T-cell (primary cell): ENCODE data around the gene FMN1. TPM values are rescaled to one million over a fixed set of nuclear protein-coding genes. Genes with fewer than 3 reads are reported as not detected.

Experiments used
- ATAC-seq, 4 experiments: fragments of 200-7000 bp in 3 of 4; fragments of 150-1000 bp in 1 of 4; cut with Tn5 transposase; replicated peaks in 1 of 4; 1 replicate in 3 of 4; 2 replicates in 1 of 4; pipeline ENCODE4 v1.10.0; 2021; ENCODE audit warnings: moderate library complexity in 3 of 4, mild to moderate bottlenecking in 2 of 4, moderate number of reproducible peaks in 1 of 4
- CTCF ChIA-PET, 2 donors: fragments of 300-600 bp; sonication (Branson Sonifier 250); formaldehyde crosslinking; loops; one replicate each; lab custom pipeline; 2022; ENCODE audit warnings: antibody characterized with exemption in 2 of 2; lab: Charles Lee
- POLR2A ChIA-PET, 2 donors: fragments of 300-600 bp; sonication (Branson Sonifier 250); formaldehyde crosslinking; loops; one replicate each; lab custom pipeline; 2022; ENCODE audit warnings: antibody characterized with exemption in 2 of 2; lab: Charles Lee
- DNase-seq, 35 experiments: peaks; one replicate each; pipeline versions ENCODE4 v3.0.0 to v3.0.0-alpha.2; 2013 to 2023
- H3K27ac ChIP-seq: one replicate; pipeline ENCODE4 v1.5.1; 2013; ENCODE audit warnings: low read length
- H3K27me3 ChIP-seq, 2 experiments: replicated peaks in 1 of 2; 1 replicate in 1 of 2; 2 replicates in 1 of 2; pipeline versions ENCODE4 v1.6.1 to v1.7.0; 2013; ENCODE audit warnings: low read length in 1 of 2, mixed read lengths in 1 of 2; ENCODE audit not compliant: control insufficient read depth in 2 of 2, insufficient read depth in 2 of 2; ENCODE audit errors: extremely low read depth in 1 of 2
- H3K36me3 ChIP-seq, 2 donors: 1 replicate in 1 of 2; 2 replicates in 1 of 2; pipeline versions ENCODE4 v1.6.1 to v1.7.0; 2013; ENCODE audit warnings: low read length in 1 of 2; ENCODE audit not compliant: control insufficient read depth in 2 of 2, insufficient read depth in 1 of 2; ENCODE audit errors: extremely low read depth in 1 of 2
- H3K4me1 ChIP-seq, 2 experiments: 1 replicate in 1 of 2; 2 replicates in 1 of 2; pipeline versions ENCODE4 v1.6.1 to v1.7.0; 2013; ENCODE audit warnings: low read length in 2 of 2, mixed read lengths in 1 of 2; ENCODE audit not compliant: insufficient read depth in 2 of 2, control insufficient read depth in 1 of 2; ENCODE audit errors: extremely low read depth in 1 of 2
- H3K4me3 ChIP-seq, 2 donors: 1 replicate in 1 of 2; 2 replicates in 1 of 2; pipeline versions ENCODE4 v1.5.1 to v1.7.0; 2013; ENCODE audit warnings: mild to moderate bottlenecking in 2 of 2, low read length in 1 of 2, moderate library complexity in 1 of 2; ENCODE audit not compliant: control insufficient read depth in 1 of 2; ENCODE audit errors: extremely low read depth in 1 of 2
- H3K9me3 ChIP-seq: 2 replicates; pipeline ENCODE4 v1.7.0; 2013
- H3K27ac Mint-ChIP-seq, 2 donors: one replicate each; pipeline ENCODE4 v1.8.0; 2020 to 2021; ENCODE audit warnings: mild to moderate bottlenecking in 2 of 2, mixed read lengths in 2 of 2
- H3K27me3 Mint-ChIP-seq, 2 donors: one replicate each; pipeline ENCODE4 v1.8.0; 2021 to 2022; ENCODE audit warnings: mixed read lengths in 2 of 2
- H3K36me3 Mint-ChIP-seq: one replicate; pipeline ENCODE4 v1.8.0; 2021; ENCODE audit warnings: mixed read lengths
- H3K4me1 Mint-ChIP-seq, 3 donors: one replicate each; pipeline ENCODE4 v1.8.0; 2020 to 2022; ENCODE audit warnings: mixed read lengths in 3 of 3, mild to moderate bottlenecking in 1 of 3
- H3K4me3 Mint-ChIP-seq, 3 donors: one replicate each; pipeline ENCODE4 v1.8.0; 2020 to 2022; ENCODE audit warnings: mild to moderate bottlenecking in 3 of 3, mixed read lengths in 3 of 3, moderate library complexity in 3 of 3
- H3K9me3 Mint-ChIP-seq, 3 donors: one replicate each; pipeline ENCODE4 v1.8.0; 2020 to 2022; ENCODE audit warnings: mixed read lengths in 3 of 3
- WGBS: methylation state at CpG from one replicate; pipeline ENCODE4 v1.1.5; 2013; ENCODE audit warnings: missing lambda C conversion rate; ENCODE audit not compliant: insufficient coverage; 5-methylcytosine and 5-hydroxymethylcytosine counted together
- total RNA-seq, 35 experiments: library from RNA in 6 of 35; stranded (reverse) in 6 of 35; fragments of 120-200 nt in 1 of 35; gene quantifications; one replicate each; pipeline versions ENCODE4 v1.2.1 to v1.2.4 and lab custom pipeline; 2013 to 2026

The FMN1 gene
- total RNA-seq, 5 donors from 2014 or later (not counting 1 experiment from before 2014, with no cell fraction given): 0.20 to 22.4 (median 14.9) TPM

DNA sequence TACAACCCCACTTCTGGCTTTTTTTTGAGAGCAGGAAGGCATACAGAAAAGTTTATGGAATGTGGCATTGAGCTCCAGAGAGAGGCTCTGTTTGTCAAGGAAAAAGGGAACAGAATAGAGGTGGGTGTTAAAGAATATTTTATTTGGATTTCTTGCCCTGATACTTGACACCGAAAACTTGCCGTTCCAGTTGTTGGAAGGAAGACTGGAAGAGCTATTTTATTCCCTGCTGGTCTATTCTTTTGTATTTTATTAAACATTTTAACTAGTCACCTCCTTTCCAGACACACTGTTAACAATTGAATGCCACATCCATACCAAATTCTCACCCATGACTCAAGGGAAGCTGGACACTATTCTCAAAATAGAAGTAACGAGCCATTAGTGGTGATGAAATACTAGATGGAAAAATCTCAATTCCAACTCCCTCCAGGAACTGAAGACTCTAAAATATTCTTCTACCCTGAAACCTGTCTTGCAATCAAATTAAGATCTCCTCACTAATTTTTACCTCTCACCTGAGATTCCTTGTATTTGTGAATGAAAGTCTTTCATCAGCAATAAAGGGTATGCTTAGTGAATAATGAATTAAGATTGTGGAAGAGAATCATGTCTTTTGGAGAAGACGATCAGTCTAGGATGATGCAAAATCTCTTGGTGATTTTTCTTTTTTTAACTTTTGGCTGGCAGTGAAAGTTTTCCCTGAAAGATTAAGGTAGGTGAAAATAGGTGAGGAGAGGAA, 448.2 kb downstream of the FMN1 start:
- ChIA-PET POLR2A (no interaction called here), CTCF (no interaction called here)
- no peak overlapping the region for H3K27ac ChIP-seq
- WGBS: 86% methylated on average over 1 of the region's 4 CpGs
- no peak for ATAC-seq
- no peaks in the 10 kb centered on the region for H3K27me3 ChIP-seq
- DNase-seq: no peak
- no peak overlapping the region for H3K4me3 Mint-ChIP-seq
- H3K4me1 ChIP-seq: no peaks in the 10 kb centered on the region
- H3K27ac Mint-ChIP-seq: no peak overlapping the region
- H3K9me3 Mint-ChIP-seq: no peaks in the 10 kb centered on the region
- H3K36me3 ChIP-seq: no peaks in the 10 kb centered on the region
- H3K27me3 Mint-ChIP-seq: peaks cover 3 to 18% of the 10 kb centered on the region in 2 donors
- no peaks in the 10 kb centered on the region for H3K36me3 Mint-ChIP-seq
- H3K4me1 Mint-ChIP-seq: no peaks in the 10 kb centered on the region
- H3K9me3 ChIP-seq: no peaks in the 10 kb centered on the region
- no peak overlapping the region for H3K4me3 ChIP-seq

DNA sequence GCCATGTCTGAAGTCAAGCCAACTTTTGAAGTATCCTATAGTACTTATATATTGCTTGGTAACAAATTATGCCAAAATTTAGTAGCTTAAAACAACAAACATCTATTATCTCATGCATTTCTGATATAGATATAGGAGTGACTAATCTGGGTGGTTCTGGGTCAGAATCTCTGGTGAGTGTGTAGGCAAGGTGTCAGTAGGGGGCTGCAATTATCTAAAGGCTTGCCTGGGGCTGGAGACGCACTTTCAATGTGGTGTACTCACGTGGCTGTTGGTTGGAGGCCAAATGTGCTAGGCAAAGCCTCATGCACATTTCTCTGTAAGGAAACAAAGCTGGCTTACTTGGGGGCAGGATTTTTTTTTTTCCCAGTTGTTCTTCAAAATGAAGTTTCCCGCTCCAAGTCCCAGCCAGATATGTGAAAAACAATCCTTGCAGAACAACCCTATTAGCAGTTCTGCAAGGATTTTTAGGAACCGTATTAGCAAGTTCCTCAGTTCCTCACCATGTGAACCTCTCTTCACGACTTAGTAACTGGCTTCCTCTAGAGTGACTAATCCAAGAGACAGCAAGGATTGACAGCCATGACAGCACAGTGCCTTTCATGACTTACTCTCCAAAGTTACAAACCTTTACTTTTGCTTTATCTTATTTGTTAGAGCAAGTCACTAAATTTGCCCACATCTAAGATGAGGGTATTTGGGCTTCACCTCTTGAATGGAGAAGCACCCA, 450.9 kb downstream of the FMN1 start:
- peaks cover 4 to 12% (median 6%) of the 10 kb centered on the region in 3 donors for H3K9me3 Mint-ChIP-seq
- no peaks in the 10 kb centered on the region for H3K9me3 ChIP-seq
- 52% methylated on average over 4 of the region's 5 CpGs for WGBS
- ATAC-seq (no peak), DNase-seq (no peak)
- ChIA-PET CTCF (no interaction called here), POLR2A (no interaction called here)
- H3K36me3 ChIP-seq: no peaks in the 10 kb centered on the region
- H3K27ac Mint-ChIP-seq: no peak overlapping the region
- no peaks in the 10 kb centered on the region for H3K4me1 ChIP-seq
- H3K27ac ChIP-seq: no peak overlapping the region
- no peak overlapping the region for H3K4me3 Mint-ChIP-seq
- no peaks in the 10 kb centered on the region for H3K4me1 Mint-ChIP-seq
- H3K36me3 Mint-ChIP-seq: no peaks in the 10 kb centered on the region
- H3K27me3 Mint-ChIP-seq: peaks cover 3 to 23% of the 10 kb centered on the region in 2 donors
- H3K27me3 ChIP-seq: no peaks in the 10 kb centered on the region
- no peak overlapping the region for H3K4me3 ChIP-seq

DNA sequence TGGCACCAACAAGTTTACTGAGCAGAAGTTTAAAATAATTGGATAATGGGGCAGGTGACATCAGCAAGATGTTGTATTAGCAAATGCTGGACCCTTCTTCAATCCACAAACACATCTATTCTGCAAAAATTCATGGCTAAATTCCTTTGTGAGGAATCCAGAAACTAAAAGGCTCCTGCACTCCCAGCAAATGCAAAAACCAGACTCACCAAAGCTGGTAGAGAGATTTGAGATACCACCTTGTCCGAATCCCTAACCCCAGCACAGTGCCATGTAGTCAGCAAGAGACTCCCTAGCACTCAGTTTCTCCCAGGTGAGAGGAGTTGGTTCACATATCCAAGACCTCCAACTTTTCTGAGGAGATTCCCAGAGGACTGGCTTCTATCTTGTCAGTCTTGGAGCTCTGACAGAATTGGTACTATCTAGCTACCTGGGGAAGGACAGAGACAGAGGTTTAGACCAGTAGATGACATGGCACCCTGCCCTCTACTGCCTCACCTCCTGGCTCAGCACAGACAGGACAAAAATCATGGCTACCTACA, 454.9 kb downstream of the FMN1 start:
- Histone ChIP-seq H3K36me3 (no peaks in the 10 kb centered on the region), H3K27me3 (no peaks in the 10 kb centered on the region), H3K4me1 (no peaks in the 10 kb centered on the region), H3K4me3 (no peak overlapping the region), H3K27ac (no peak overlapping the region), H3K9me3 (no peaks in the 10 kb centered on the region)
- DNase-seq: no peak
- WGBS: no CpG with 5 or more reads among the region's 1 CpG
- peaks cover 19 to 42% of the 10 kb centered on the region in 2 donors for H3K27me3 Mint-ChIP-seq
- CTCF ChIA-PET: no interaction called here
- no peak overlapping the region for H3K4me3 Mint-ChIP-seq
- H3K36me3 Mint-ChIP-seq: no peaks in the 10 kb centered on the region
- no peaks in the 10 kb centered on the region for H3K4me1 Mint-ChIP-seq
- ATAC-seq: no peak
- no peak overlapping the region for H3K27ac Mint-ChIP-seq
- POLR2A ChIA-PET: no interaction called here
- peaks cover 4 to 12% (median 6%) of the 10 kb centered on the region in 3 donors for H3K9me3 Mint-ChIP-seq

DNA sequence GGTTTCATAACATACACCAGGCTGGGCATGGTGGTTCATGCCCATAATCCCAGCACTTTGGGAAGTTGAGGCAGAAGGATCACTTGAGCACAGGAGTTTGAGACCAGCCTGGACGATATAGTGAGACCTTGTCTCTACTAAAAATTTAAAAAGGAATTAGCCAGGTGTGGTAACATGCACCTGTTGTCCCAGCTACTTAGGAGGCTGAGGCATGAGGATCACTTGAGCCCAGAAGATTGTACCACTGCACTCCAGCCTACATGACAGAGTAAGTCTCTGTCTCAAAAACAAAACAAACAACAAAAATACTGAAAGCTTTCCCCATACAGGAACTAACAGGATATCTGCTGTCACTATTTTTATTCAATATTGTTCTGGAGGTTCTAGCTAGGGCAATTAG, 455.8 kb downstream of the FMN1 start:
- no peaks in the 10 kb centered on the region for H3K4me1 Mint-ChIP-seq

DNA sequence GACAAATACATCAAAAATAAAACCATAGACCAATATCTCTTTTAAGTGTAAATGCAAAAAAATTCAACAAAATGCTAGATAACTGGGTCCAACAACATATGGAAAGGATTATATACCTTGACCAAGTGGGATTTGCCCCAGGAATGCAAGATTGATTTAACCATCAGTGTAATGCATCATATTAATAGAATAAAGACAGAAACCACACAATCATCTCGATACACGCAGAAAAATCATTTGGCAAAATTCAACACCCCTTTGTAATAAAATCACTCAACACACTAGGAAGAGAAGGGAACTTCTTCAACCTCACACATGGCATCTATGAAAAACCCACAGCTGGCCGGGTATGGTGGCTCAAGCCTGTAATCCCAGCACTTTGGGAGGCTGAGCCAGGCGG, 457.2 kb downstream of the FMN1 start:
- POLR2A ChIA-PET: no interaction called here
- H3K4me3 ChIP-seq: no peak overlapping the region
- H3K4me3 Mint-ChIP-seq: no peak overlapping the region
- H3K4me1 Mint-ChIP-seq: no peaks in the 10 kb centered on the region
- H3K27ac ChIP-seq: no peak overlapping the region
- H3K9me3 ChIP-seq: no peaks in the 10 kb centered on the region
- H3K27me3 Mint-ChIP-seq: peaks cover 26 to 46% of the 10 kb centered on the region in 2 donors
- no peak overlapping the region for H3K27ac Mint-ChIP-seq
- H3K4me1 ChIP-seq: no peaks in the 10 kb centered on the region
- 80% methylated on average over 2 of the region's 4 CpGs for WGBS
- H3K27me3 ChIP-seq: no peaks in the 10 kb centered on the region
- peaks cover 4 to 12% (median 6%) of the 10 kb centered on the region in 3 donors for H3K9me3 Mint-ChIP-seq
- CTCF ChIA-PET: no interaction called here
- DNase-seq (no peak), ATAC-seq (no peak)
- H3K36me3 Mint-ChIP-seq: no peaks in the 10 kb centered on the region
- no peaks in the 10 kb centered on the region for H3K36me3 ChIP-seq

More for the DNA sequence above, 455.8 kb downstream of the FMN1 start:
- POLR2A ChIA-PET: interaction anchor here in 1 of 2 donors (0.7 kb wide), 1 partner anchor 94 kb away, joined by 12 read pairs; no protein-coding TSS in a partner anchor
- H3K4me1 ChIP-seq: no peaks in the 10 kb centered on the region
- Mint-ChIP-seq H3K27me3 (peaks cover 20 to 45% of the 10 kb centered on the region in 2 donors), H3K4me3 (no peak overlapping the region), H3K27ac (no peak overlapping the region), H3K36me3 (no peaks in the 10 kb centered on the region), H3K9me3 (peaks cover 4 to 12% (median 6%) of the 10 kb centered on the region in 3 donors)
- CTCF ChIA-PET: no interaction called here
- no peak overlapping the region for H3K4me3 ChIP-seq
- DNase-seq: no peak
- H3K27me3 ChIP-seq: no peaks in the 10 kb centered on the region
- no peaks in the 10 kb centered on the region for H3K36me3 ChIP-seq
- H3K9me3 ChIP-seq: no peaks in the 10 kb centered on the region
- H3K27ac ChIP-seq: no peak overlapping the region
- ATAC-seq: no peak
- 100% methylated on average over 1 of the region's 1 CpG for WGBS

DNA sequence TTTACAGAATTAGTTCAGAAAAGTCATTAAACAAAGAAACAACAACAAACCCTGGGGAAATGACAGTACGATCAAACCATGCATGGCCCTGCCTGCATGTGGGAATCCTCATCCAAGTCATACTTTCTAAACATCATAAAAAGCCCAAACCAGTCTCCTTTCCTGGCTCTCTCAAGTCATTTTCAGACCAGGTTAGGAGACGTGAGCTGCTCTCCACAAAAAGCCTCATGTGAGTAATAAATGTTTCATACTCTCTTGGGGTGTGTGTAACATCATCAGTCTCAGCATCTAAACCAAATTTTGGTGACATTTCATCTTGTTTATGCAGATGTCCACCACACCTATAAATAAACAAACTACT, 457.8 kb downstream of the FMN1 start:
- Histone ChIP-seq H3K27ac (no peak overlapping the region), H3K9me3 (no peaks in the 10 kb centered on the region), H3K4me1 (no peaks in the 10 kb centered on the region), H3K36me3 (no peaks in the 10 kb centered on the region), H3K27me3 (no peaks in the 10 kb centered on the region), H3K4me3 (no peak overlapping the region)
- ChIA-PET POLR2A (no interaction called here), CTCF (no interaction called here)
- no peaks in the 10 kb centered on the region for H3K36me3 Mint-ChIP-seq
- WGBS: 86% methylated on average over 1 of the region's 2 CpGs
- DNase-seq: no peak
- H3K27ac Mint-ChIP-seq: no peak overlapping the region
- H3K4me3 Mint-ChIP-seq: no peak overlapping the region
- peaks cover 4 to 12% (median 6%) of the 10 kb centered on the region in 3 donors for H3K9me3 Mint-ChIP-seq
- ATAC-seq: no peak
- H3K4me1 Mint-ChIP-seq: no peaks in the 10 kb centered on the region
- H3K27me3 Mint-ChIP-seq: peaks cover 28 to 44% of the 10 kb centered on the region in 2 donors
